Erythroblast (primary cell): ENCODE measurements around the gene NSD1.
"Not testable (repeated sequence)": the region's sequence is repeated elsewhere in the genome, so short reads cannot be mapped to it uniquely, and the experiment has no call there.

Experiments used
- DNase-seq, 2 experiments: peaks; one replicate each; lab custom pipeline; 2025; lab: John Stamatoyannopoulos, UW
- GATA1 ChIP-seq: IDR thresholded peaks from 2 replicates; pipeline ENCODE4 v1.6.1; 2011; ENCODE audit warnings: low read depth, mild to moderate bottlenecking, control low read depth, low read length, moderate library complexity
- POLR2A ChIP-seq: IDR thresholded peaks from 2 replicates; pipeline ENCODE4 v1.6.1; 2011; ENCODE audit warnings: mild to moderate bottlenecking, low read length

NSD1 gene

DNA sequence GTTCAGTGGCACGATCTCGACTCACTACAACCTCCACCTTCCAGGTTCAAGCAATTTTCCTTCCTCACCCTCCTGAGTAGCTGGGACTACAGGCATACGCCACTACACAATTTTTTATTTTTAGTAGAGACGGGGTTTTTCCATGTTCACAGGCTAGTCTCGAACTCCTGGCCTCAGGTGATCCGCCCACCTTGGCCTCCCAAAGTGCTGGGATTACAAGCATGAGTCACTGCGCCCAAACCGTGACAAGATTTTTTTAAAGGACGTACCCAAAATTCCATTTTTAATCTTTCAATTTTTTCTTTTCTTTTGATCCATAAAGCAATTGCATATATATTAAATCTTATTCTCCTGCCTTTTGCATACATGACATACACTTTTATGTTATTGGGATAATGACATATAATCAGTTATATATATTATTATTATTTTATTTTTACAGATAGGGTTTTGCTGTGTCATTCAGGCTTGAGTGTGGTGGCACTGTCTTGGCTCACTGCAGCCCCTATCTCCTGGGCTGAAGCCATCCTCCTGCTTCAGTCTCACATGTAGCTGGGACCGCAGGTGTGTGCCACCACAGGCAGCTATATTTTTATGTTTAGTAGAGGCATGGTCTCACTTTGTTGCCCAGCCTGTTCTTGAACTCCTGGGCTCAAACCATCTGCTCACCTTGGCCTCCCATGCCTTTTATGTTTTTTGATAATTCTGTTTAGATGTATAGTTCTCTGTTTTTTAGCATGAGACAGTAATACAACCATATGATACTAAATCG, 98.1 kb downstream of the NSD1 start:
- TF ChIP-seq POLR2A, result no peak
- no peak for TF ChIP-seq GATA1
- no peak for DNase-seq

DNA sequence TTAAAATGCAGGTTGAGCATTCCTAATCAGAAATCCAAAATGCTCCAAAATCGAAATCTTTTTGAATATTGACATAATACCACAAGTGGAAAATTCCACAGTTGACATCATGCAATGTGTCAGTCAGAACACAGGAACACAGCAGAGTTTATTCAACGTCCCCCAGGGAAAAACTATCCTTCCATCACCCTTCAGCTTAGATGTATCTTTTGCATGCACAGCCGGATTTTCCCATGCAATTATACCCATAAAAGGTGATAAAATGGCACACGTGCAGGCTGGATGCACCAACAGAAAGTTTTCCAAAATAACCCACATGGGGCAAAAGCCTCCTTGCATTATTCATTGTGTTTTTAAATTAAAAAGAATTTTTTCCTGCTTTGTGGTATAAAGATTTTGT, 98.8 kb downstream of the NSD1 start:
- DNase-seq, result no peak
- TF ChIP-seq GATA1, result no peak
- TF ChIP-seq POLR2A, result no peak

DNA sequence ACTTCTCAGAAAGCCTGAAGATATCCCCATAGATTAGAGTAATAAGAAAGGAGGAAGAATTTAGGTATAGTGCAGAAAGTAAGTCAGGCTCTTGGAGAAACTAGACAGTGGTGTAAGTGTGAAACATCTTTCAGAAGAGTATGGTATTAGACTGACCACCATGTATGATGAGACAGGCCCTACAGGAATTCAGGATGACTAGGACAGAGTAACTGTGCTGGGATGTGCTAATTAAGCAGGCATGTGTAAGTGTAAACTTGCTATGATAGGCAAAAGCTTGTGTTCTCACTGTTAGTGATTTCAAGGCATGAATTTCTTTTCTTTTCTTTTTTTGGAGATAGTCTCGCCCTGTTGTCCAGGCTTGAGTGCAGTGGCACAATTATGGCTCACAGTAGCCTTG, 99.2 kb downstream of the NSD1 start:
- no peak for DNase-seq
- TF ChIP-seq POLR2A, result no peak
- TF ChIP-seq GATA1, result no peak

DNA sequence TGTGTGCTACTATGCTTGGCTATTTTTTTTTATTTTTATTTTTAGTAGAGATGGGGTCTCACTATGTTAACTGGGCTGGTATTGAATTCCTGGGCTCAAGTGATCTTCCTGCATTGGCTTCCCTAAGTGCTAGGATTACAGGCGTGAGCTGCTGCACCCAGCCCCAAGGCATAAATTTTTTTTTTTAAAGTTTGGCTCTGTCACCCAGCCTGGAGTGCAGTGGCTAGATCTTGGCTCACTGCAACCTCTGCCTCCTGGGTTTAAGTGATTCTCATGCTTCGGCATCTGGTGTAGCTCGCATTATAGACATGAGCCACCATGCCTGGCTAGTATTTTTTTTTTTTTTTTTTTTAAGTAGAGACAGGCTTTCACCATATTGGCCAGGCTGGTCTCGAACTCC, 99.6 kb downstream of the NSD1 start:
- TF ChIP-seq POLR2A (no peak), GATA1 (no peak)
- no peak for DNase-seq

DNA sequence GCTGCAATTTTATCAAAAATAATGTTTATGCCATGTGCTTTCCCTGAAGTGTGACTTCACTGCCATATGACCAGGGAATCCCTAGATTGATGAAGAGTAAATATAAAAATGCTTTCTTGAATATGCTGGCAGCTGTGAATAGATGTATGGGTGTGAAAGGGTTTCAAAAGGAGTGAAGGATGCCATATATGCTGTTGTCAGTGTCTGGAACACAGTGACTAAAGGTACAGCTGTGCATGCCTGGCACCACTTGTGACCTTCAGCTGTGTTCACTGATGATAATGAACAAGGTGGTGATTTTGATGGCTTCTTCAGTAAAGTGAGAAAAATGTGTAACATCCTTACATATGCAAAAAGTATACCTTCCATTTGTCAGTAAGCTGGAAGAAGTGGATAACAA, 100.2 kb downstream of the NSD1 start:
- no peak for DNase-seq

DNA sequence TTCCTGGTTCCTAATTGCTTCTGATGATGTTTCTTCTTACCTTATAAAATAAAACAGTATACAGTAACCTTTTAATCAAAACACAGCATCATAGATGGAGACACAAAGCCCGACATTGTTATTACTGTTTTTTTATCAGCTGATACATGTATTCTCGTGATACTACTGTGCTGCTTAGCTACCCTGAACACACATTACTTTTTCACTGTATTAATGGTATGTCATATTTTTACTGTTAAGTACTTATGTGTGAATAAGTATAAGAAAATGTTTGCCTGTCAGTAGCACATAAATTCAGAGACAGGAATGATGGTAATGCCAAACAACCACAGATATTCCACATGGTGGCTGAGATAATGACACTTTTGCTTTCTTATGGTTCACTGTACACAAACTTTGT, 101.3 kb downstream of the NSD1 start:
- DNase-seq, result no peak
- TF ChIP-seq GATA1 (no peak), POLR2A (no peak)

More for the DNA sequence above, 100.2 kb downstream of the NSD1 start:
- no peak for TF ChIP-seq GATA1
- TF ChIP-seq POLR2A, result no peak

DNA sequence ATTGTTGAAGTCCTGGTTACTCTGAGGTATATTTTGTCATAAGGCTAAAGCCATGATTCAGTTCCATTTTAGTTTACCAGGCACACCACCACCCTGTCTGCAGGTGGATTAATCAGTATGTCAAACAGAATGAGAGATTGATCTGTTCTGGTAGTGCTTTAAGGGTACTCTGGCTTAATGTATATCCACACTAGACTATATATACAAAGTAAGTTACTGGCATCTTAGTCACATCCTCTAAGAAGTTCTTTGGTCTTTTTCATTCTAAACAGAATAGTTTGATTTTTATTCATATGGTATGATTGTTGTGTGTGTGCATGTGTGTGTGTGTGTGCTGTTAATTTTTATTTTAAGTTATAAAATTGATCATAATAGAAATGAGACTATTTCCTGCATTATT, 108.2 kb downstream of the NSD1 start:
- TF ChIP-seq POLR2A, result no peak
- no peak for TF ChIP-seq GATA1
- no peak for DNase-seq

DNA sequence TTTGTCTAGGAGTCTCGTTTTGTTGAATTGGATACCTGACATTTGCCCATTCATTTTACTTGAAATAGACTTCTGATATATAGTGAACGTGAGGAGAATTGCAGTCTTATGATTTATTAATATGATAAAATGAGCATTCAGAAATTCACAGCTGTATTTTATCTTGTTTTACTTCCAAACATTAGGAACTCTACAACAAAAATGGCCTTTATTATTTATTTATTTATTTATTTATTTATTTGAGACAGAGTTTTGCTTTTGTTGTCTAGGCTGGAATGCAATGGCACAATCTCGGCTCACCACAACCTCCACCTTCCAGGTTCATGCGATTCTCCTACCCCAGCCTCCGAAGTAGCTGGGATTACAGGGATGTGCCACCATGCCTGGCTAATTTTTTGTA, 108.7 kb downstream of the NSD1 start:
- no peak for DNase-seq
- TF ChIP-seq POLR2A (no peak), GATA1 (no peak)

DNA sequence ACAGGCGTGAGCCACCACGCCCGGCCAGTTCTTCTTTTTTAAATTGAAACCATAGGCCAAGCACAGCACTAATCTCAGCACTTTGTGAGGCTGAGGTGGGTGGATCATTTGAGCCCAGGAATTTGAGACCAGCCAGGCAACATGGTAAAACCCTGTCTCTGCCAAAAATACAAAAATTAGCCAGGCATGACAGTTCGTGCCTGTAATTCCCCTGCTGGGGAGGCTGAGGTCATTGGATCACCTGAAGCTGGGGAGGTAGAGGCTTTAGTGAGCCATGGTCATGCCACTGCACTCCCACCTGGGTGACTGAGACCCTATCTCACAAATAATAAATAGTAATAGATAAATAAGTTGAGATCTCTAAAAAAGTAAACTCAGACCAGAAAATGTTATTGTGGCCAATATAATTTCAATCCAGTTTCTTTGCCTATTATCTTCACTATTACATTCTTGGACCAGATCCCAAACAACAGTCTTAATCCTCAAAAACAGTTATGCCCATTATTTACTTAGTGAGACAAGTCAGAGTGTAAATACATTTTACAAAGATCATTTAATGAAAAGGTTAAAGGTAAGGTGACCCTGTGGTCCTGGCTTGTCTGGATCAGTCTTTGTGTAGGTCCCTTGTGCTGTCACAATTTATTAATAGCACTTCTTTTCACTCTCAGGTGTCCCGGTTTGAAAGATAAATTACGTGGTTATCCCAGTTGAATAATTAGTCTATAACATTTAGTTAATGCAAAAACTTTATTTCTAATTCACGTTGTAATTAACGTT, 116.4 kb downstream of the NSD1 start:
- no peak for TF ChIP-seq POLR2A
- no peak for TF ChIP-seq GATA1

DNA sequence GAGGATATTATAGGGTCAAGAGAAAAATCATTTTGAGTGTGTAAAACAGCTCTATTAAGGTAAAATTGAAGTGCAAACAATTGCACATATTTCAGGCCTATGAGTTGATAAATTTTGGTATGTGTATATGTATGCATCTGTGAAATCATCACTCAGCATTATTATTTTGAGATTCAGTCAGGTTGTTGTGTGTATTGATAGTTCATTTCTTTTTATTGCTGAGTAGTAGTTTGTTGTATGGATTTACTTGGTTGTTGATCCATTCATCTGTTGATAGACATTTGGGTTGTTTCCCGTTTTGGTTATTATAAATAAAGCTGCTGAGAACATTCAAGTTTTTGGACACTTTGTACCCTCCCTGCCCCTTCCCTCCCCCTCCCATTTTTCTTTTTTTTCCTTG, 119.7 kb downstream of the NSD1 start:
- TF ChIP-seq POLR2A (no peak), GATA1 (no peak)
- no peak for DNase-seq

More for the DNA sequence above, 116.4 kb downstream of the NSD1 start:
- DNase-seq, result no peak

DNA sequence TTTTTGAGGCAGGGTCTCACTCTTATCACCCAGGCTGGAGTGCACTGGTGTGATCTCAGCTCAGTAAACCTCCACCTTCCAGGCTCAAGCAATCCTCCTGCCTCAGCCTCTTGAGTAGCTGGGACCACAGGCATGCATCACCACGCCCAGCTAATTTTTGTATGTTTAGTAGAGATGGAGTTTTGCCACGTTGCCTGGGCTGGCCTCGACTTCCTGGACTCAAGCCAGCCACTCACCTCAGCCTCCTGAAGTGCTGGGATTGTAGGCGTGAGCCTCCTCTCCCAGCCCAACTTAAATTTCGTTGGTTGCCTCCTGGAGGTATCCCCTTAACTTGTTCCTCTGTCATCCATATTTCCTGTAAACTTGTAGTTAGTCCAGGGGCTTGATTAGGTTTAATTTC, 122.7 kb downstream of the NSD1 start:
- TF ChIP-seq GATA1, result no peak
- no peak for TF ChIP-seq POLR2A
- no peak for DNase-seq

DNA sequence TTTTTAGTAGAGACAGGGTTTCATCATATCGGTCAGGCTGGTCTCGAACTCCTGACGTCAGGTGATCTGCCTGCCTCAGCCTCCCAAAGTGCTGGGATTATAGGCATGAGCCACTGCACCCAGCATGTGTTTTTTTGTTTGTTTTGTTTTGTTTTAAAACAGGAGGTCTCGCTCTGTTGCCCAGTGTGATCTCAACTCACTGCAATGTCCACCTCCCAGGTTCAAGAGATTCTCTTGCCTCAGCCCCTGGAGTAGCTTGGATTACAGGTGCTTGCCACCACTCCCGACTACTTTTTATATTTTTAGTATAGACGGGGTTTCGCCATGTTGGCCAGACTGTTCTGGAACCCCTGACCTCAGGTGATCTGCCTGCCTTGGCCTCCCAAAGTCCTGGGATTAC, 125.1 kb downstream of the NSD1 start:
- not testable (repeated sequence) for DNase-seq

DNA sequence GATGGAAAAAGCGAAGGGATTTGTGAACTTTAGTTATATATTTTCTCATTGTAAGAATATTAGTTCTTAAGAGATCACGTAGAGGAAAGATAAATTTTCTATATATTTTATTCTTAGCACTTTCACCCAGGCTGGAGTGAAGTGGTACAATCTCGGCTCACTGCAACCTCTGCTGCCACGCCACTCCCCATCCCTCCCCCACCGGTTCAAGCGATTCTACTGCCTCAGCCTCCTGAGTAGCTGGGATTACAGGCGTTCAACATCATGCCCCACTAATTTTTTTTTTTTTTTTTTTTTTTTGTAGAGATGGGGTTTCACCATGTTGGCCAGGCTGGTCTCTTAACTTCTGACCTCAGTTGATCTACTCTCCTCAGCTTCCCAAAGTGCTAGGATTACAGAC, 127.4 kb downstream of the NSD1 start:
- no peak for DNase-seq

DNA sequence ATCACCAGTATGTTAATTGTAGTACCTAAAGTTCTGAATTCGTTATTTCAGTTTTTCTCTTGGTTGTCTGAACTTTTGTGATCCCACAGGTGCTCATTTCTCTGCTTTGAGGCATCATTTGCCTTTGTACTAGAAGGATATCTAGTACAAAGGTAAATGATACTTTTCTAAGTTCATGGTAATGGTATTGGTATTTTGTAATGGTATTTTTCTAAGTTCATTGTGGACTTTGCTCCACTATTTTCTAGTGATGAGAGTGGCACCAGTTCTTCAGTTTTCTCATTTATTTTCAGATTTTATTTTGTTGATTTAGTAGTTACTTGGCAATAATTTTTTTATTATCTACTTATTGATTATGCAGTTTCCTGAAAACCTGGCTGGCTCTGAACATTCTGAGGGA, 127.9 kb downstream of the NSD1 start:
- no peak for DNase-seq
- TF ChIP-seq GATA1 (no peak), POLR2A (no peak)

More for the DNA sequence above, 127.4 kb downstream of the NSD1 start:
- TF ChIP-seq GATA1 (no peak), POLR2A (no peak)
